CD4-positive, alpha-beta memory T cell (primary cell): ENCODE measurements around the gene SH3BP4. TPM values are rescaled to one million over a fixed set of nuclear protein-coding genes. Genes with fewer than 3 reads are reported as not detected.
"Not testable (repeated sequence)": the region's sequence is repeated elsewhere in the genome, so short reads cannot be mapped to it uniquely, and the experiment has no call there.

Source experiments
- CTCF ChIA-PET: fragments of 350-600 bp; sonication (Branson Sonifier 250); formaldehyde crosslinking; loops from one replicate; lab custom pipeline; 2021; ENCODE audit warnings: inconsistent platforms; ENCODE audit not compliant: partially characterized antibody; lab: Charles Lee
- POLR2A ChIA-PET: fragments of 350-600 bp; sonication (Branson Sonifier 250); formaldehyde crosslinking; loops from one replicate; lab custom pipeline; 2021; ENCODE audit not compliant: partially characterized antibody; lab: Charles Lee
- DNase-seq, 5 donors: peaks; one replicate each; pipeline versions ENCODE4 v3.0.0 to v3.0.0-alpha.2; 2020 to 2022; ENCODE audit warnings: mixed read lengths in 1 of 5
- H3K27ac ChIP-seq: one replicate; pipeline ENCODE4 v1.7.0; 2013; ENCODE audit warnings: low read depth, low read length
- H3K27me3 ChIP-seq: 2 replicates; pipeline ENCODE4 v1.7.0; 2013; ENCODE audit warnings: mild to moderate bottlenecking, low read length, moderate library complexity; ENCODE audit not compliant: insufficient read depth
- H3K36me3 ChIP-seq: 2 replicates; pipeline ENCODE4 v1.7.0; 2013; ENCODE audit warnings: mild to moderate bottlenecking, low read length, moderate library complexity; ENCODE audit not compliant: insufficient read depth
- H3K4me1 ChIP-seq: 2 replicates; pipeline ENCODE4 v1.7.0; 2013; ENCODE audit warnings: mild to moderate bottlenecking, low read length, moderate library complexity; ENCODE audit not compliant: insufficient read depth
- H3K4me3 ChIP-seq, 2 donors: one replicate each; pipeline ENCODE4 v1.7.0; 2013; ENCODE audit warnings: low read length in 2 of 2, mild to moderate bottlenecking in 1 of 2
- H3K9me3 ChIP-seq, 2 donors: one replicate each; pipeline ENCODE4 v1.7.0; 2013; ENCODE audit warnings: low read length in 2 of 2, control low read depth in 1 of 2; ENCODE audit not compliant: control insufficient read depth in 1 of 2
- H3K27ac Mint-ChIP-seq, 7 donors: one replicate each; pipeline ENCODE4 v1.8.0; 2020 to 2021; ENCODE audit warnings: mixed read lengths in 7 of 7, mild to moderate bottlenecking in 6 of 7, inconsistent platforms in 3 of 7, moderate library complexity in 3 of 7
- H3K27me3 Mint-ChIP-seq, 2 donors: one replicate each; pipeline ENCODE4 v1.8.0; 2020 to 2021; ENCODE audit warnings: mixed read lengths in 2 of 2
- H3K36me3 Mint-ChIP-seq, 2 donors: one replicate each; pipeline ENCODE4 v1.8.0; 2020 to 2021; ENCODE audit warnings: mixed read lengths in 2 of 2, inconsistent platforms in 1 of 2, mild to moderate bottlenecking in 1 of 2
- H3K4me1 Mint-ChIP-seq, 4 donors: one replicate each; pipeline ENCODE4 v1.8.0; 2020 to 2021; ENCODE audit warnings: mixed read lengths in 4 of 4, mild to moderate bottlenecking in 1 of 4
- H3K4me3 Mint-ChIP-seq, 8 donors: one replicate each; pipeline ENCODE4 v1.8.0; 2020 to 2021; ENCODE audit warnings: mixed read lengths in 8 of 8, mild to moderate bottlenecking in 7 of 8, moderate library complexity in 6 of 8, inconsistent platforms in 3 of 8
- H3K9me3 Mint-ChIP-seq, 8 donors: one replicate each; pipeline ENCODE4 v1.8.0; 2020 to 2021; ENCODE audit warnings: mixed read lengths in 8 of 8, mild to moderate bottlenecking in 5 of 8, inconsistent platforms in 3 of 8, moderate library complexity in 1 of 8
- intact Hi-C: fragments of 100-400 bp; cut with micrococcal nuclease; formaldehyde crosslinking; loops from one replicate; pipeline ENCODE4 v1.15.1; 2023
- polyA plus RNA-seq, 2 donors: library from polyadenylated mRNA; unstranded; fragments of 300-500 nt; fragmentation: Illumina TruSeq; gene quantifications; one replicate each; pipeline ENCODE4 v1.2.3, GENCODE V29; 2021
- total RNA-seq, 2 experiments: library from RNA; stranded (reverse); gene quantifications; one replicate each; pipeline ENCODE4 v1.2.3, GENCODE V29; 2021

The SH3BP4 gene
- total and polyA plus RNA-seq, 4 experiments from 2014 or later, result 0.20 TPM; not detected in 3

GRCh38 chr2:235018838-235019237 is 67.0 kb downstream of the SH3BP4 start:
- Mint-ChIP-seq H3K9me3 (peaks cover 0 to 7% (median 3%) of the 10 kb centered on the region in 8 donors), H3K4me1 (no peaks in the 10 kb centered on the region), H3K27me3 (peaks cover 0 to 12% of the 10 kb centered on the region in 2 donors), H3K36me3 (no peaks in the 10 kb centered on the region), H3K27ac (no peak overlapping the region), H3K4me3 (no peak overlapping the region)
- H3K9me3 ChIP-seq, result peaks cover 0 to 5% of the 10 kb centered on the region in 2 donors
- H3K36me3 ChIP-seq, result no peaks in the 10 kb centered on the region
- POLR2A ChIA-PET, result no interaction called here
- no peaks in the 10 kb centered on the region for H3K27me3 ChIP-seq
- no peaks in the 10 kb centered on the region for H3K4me1 ChIP-seq
- H3K4me3 ChIP-seq, result no peak overlapping the region
- H3K27ac ChIP-seq, result no peak overlapping the region
- intact Hi-C loops, result no loop called here
- DNase-seq, result no peak
- CTCF ChIA-PET, result no interaction called here

- CTCF ChIA-PET, H3K4me1 ChIP-seq, H3K4me3 ChIP-seq, H3K27ac Mint-ChIP-seq, H3K27me3 ChIP-seq, intact Hi-C loops, H3K9me3 ChIP-seq, H3K4me3 Mint-ChIP-seq, DNase-seq, H3K36me3 ChIP-seq, H3K4me1 Mint-ChIP-seq, H3K36me3 Mint-ChIP-seq, POLR2A ChIA-PET, H3K9me3 Mint-ChIP-seq, H3K27ac ChIP-seq: not testable (repeated sequence)
- H3K27me3 Mint-ChIP-seq, result peaks cover 0 to 12% of the 10 kb centered on the region in 2 donors
Measured at GRCh38 chr2:235020141-235020540, 68.3 kb downstream of the SH3BP4 start.

- H3K36me3 ChIP-seq, result no peaks in the 10 kb centered on the region
- no peak overlapping the region for H3K4me3 ChIP-seq
- no peak for DNase-seq
- no peak overlapping the region for H3K4me3 Mint-ChIP-seq
- H3K9me3 ChIP-seq, result no peaks in the 10 kb centered on the region
- H3K27ac ChIP-seq, result no peak overlapping the region
- H3K36me3 Mint-ChIP-seq, result no peaks in the 10 kb centered on the region
- POLR2A ChIA-PET, result no interaction called here
- no peaks in the 10 kb centered on the region for H3K4me1 Mint-ChIP-seq
- H3K4me1 ChIP-seq, result no peaks in the 10 kb centered on the region
- H3K27me3 Mint-ChIP-seq, result peaks cover 0 to 6% of the 10 kb centered on the region in 2 donors
- intact Hi-C loops, result no loop called here
- H3K27me3 ChIP-seq, result no peaks in the 10 kb centered on the region
- no peak overlapping the region for H3K27ac Mint-ChIP-seq
- CTCF ChIA-PET, result no interaction called here
- peaks cover 0 to 3% (median 0%) of the 10 kb centered on the region in 8 donors for H3K9me3 Mint-ChIP-seq
Measured at GRCh38 chr2:235021752-235022151, 69.9 kb downstream of the SH3BP4 start.

GRCh38 chr2:235024191-235024860 is 72.5 kb downstream of the SH3BP4 start:
- peaks cover 0 to 3% (median 0%) of the 10 kb centered on the region in 8 donors for H3K9me3 Mint-ChIP-seq
- no peak overlapping the region for H3K27ac ChIP-seq
- no peaks in the 10 kb centered on the region for H3K36me3 Mint-ChIP-seq
- H3K9me3 ChIP-seq, result no peaks in the 10 kb centered on the region
- peaks cover 0 to 10% of the 10 kb centered on the region in 2 donors for H3K27me3 Mint-ChIP-seq
- CTCF ChIA-PET, result no interaction called here
- no peak for DNase-seq
- no peaks in the 10 kb centered on the region for H3K4me1 Mint-ChIP-seq
- no peak overlapping the region for H3K4me3 ChIP-seq
- H3K36me3 ChIP-seq, result no peaks in the 10 kb centered on the region
- no peak overlapping the region for H3K27ac Mint-ChIP-seq
- H3K4me1 ChIP-seq, result no peaks in the 10 kb centered on the region
- intact Hi-C loops, result no loop called here
- POLR2A ChIA-PET, result no interaction called here
- no peaks in the 10 kb centered on the region for H3K27me3 ChIP-seq
- H3K4me3 Mint-ChIP-seq, result no peak overlapping the region

GRCh38 chr2:235024931-235025773 is 73.3 kb downstream of the SH3BP4 start:
- H3K4me3 ChIP-seq, result no peak overlapping the region
- CTCF ChIA-PET, result interaction anchor here (0.7 kb wide), 1 partner anchor 26 kb away, joined by 3 read pairs; no protein-coding TSS in a partner anchor
- peak overlapping the region in 1 of 7 donors; percentile 21 for H3K27ac Mint-ChIP-seq

GRCh38 chr2:235025800-235026536 is 74.2 kb downstream of the SH3BP4 start:
- Mint-ChIP-seq H3K27me3 (peaks cover 0 to 14% of the 10 kb centered on the region in 2 donors), H3K36me3 (no peaks in the 10 kb centered on the region), H3K27ac (no peak overlapping the region), H3K4me3 (no peak overlapping the region), H3K4me1 (no peaks in the 10 kb centered on the region), H3K9me3 (peaks cover 0 to 2% (median 0%) of the 10 kb centered on the region in 8 donors)
- Histone ChIP-seq H3K4me1 (no peaks in the 10 kb centered on the region), H3K4me3 (no peak overlapping the region), H3K36me3 (no peaks in the 10 kb centered on the region), H3K27me3 (no peaks in the 10 kb centered on the region), H3K9me3 (no peaks in the 10 kb centered on the region), H3K27ac (no peak overlapping the region)
- ChIA-PET POLR2A (no interaction called here), CTCF (no interaction called here)
- intact Hi-C loops, result no loop called here
- no peak for DNase-seq

More at GRCh38 chr2:235024931-235025773, 73.3 kb downstream of the SH3BP4 start:
- Histone ChIP-seq H3K27me3 (no peaks in the 10 kb centered on the region), H3K36me3 (no peaks in the 10 kb centered on the region), H3K4me1 (no peaks in the 10 kb centered on the region), H3K9me3 (no peaks in the 10 kb centered on the region), H3K27ac (no peak overlapping the region)
- Mint-ChIP-seq H3K27me3 (peaks cover 0 to 13% of the 10 kb centered on the region in 2 donors), H3K36me3 (no peaks in the 10 kb centered on the region), H3K4me3 (no peak overlapping the region), H3K4me1 (no peaks in the 10 kb centered on the region), H3K9me3 (peaks cover 0 to 2% (median 0%) of the 10 kb centered on the region in 8 donors)
- POLR2A ChIA-PET, result no interaction called here
- intact Hi-C loops, result no loop called here
- no peak for DNase-seq
